Keratinocyte (primary cell): ENCODE measurements around the gene DRD3. TPM values are rescaled to one million over a fixed set of nuclear protein-coding genes. Genes with fewer than 3 reads are reported as not detected.

Experiments
- DNase-seq: peaks from one replicate; pipeline ENCODE4 v3.0.0-alpha.2; 2011; ENCODE audit warnings: low read depth, missing footprints, low spot score
- FAIRE-seq: peaks from 2 replicates; lab custom pipeline; 2011; peaks lifted over from hg19 to GRCh38; lab: Jason Lieb, UNC
- H2AFZ ChIP-seq: 2 replicates; pipeline ENCODE4 v1.6.0; 2012; ENCODE audit warnings: low read length, control low read depth, inconsistent platforms; ENCODE audit not compliant: control insufficient read depth
- H3K27ac ChIP-seq: 2 replicates; pipeline ENCODE4 v1.5.1; 2011; ENCODE audit warnings: low read length; ENCODE audit not compliant: control insufficient read depth, insufficient read depth
- H3K27me3 ChIP-seq: 3 replicates; pipeline ENCODE4 v1.6.0; 2011; ENCODE audit warnings: low read length; ENCODE audit not compliant: control insufficient read depth, insufficient read depth; ENCODE audit errors: extremely low read depth
- H3K36me3 ChIP-seq, 2 experiments: 2 replicates in 1 of 2; 3 replicates in 1 of 2; pipeline ENCODE4 v1.5.1; 2011; ENCODE audit warnings: low read length in 2 of 2, mild to moderate bottlenecking in 1 of 2; ENCODE audit not compliant: control insufficient read depth in 2 of 2, insufficient read depth in 2 of 2; ENCODE audit errors: extremely low read depth in 1 of 2
- H3K4me1 ChIP-seq: 3 replicates; pipeline ENCODE4 v1.5.1; 2011; ENCODE audit warnings: low read length; ENCODE audit not compliant: control insufficient read depth, insufficient read depth; ENCODE audit errors: extremely low read depth
- H3K4me2 ChIP-seq: 3 replicates; pipeline ENCODE4 v1.6.0; 2011; ENCODE audit warnings: low read depth, low read length; ENCODE audit not compliant: control insufficient read depth, insufficient read depth; ENCODE audit errors: extremely low read depth
- H3K4me3 ChIP-seq, 3 experiments: fragments of 200-600 bp in 1 of 3; sonication (generic) in 1 of 3; 2 replicates in 2 of 3; 3 replicates in 1 of 3; pipeline ENCODE4 v1.5.1; 2011 to 2016; ENCODE audit warnings: low read length in 3 of 3, mild to moderate bottlenecking in 3 of 3, control low read depth in 2 of 3, inconsistent platforms in 1 of 3, low read depth in 1 of 3, mixed read lengths in 1 of 3, mixed run types in 1 of 3, moderate library complexity in 1 of 3; ENCODE audit not compliant: control insufficient read depth in 2 of 3, insufficient read depth in 2 of 3; ENCODE audit errors: extremely low read depth in 1 of 3
- H3K79me2 ChIP-seq: 2 replicates; pipeline ENCODE4 v1.6.0; 2012; ENCODE audit warnings: low read length; ENCODE audit not compliant: control insufficient read depth, insufficient read depth
- H3K9ac ChIP-seq: 3 replicates; pipeline ENCODE4 v1.6.0; 2011; ENCODE audit warnings: low read length; ENCODE audit not compliant: control insufficient read depth, insufficient read depth; ENCODE audit errors: extremely low read depth
- H3K9me1 ChIP-seq: 3 replicates; pipeline ENCODE4 v1.6.0; 2011; ENCODE audit warnings: low read length; ENCODE audit not compliant: control insufficient read depth, insufficient read depth; ENCODE audit errors: extremely low read depth
- H3K9me3 ChIP-seq: 2 replicates; pipeline ENCODE4 v1.5.1; 2012; ENCODE audit warnings: low read depth, low read length; ENCODE audit not compliant: control insufficient read depth
- H4K20me1 ChIP-seq: 3 replicates; pipeline ENCODE4 v1.6.0; 2011; ENCODE audit warnings: low read length; ENCODE audit not compliant: control insufficient read depth, insufficient read depth; ENCODE audit errors: extremely low read depth
- EZH2 ChIP-seq: IDR thresholded peaks from one replicate; pipeline ENCODE4 v1.6.1; 2012; ENCODE audit warnings: inconsistent platforms, mild to moderate bottlenecking, low read length, moderate library complexity
- dilution Hi-C: fragments of 300-500 bp; cut with MboI; formaldehyde crosslinking; loops from one replicate; pipeline ENCODE4 v1.7.0; 2020; ENCODE audit warnings: low sequenced_read_pairs; ENCODE audit not compliant: extremely low pct_ligation_motif_present
- polyA plus RNA-seq, 5 experiments: library from polyadenylated mRNA; depleted of rRNA in 3 of 5; stranded (reverse) in 3 of 5; stranded (forward) in 1 of 5; unstranded in 1 of 5; fragments of >200 nt; gene quantifications; 1 replicate in 1 of 5; 2 replicates in 3 of 5; 3 replicates in 1 of 5; pipeline versions ENCODE4 v1.2.1 to v1.2.3, GENCODE V29; 2011 to 2012; ENCODE audit warnings: missing spikeins in 2 of 5, low read depth in 1 of 5, low replicate concordance in 1 of 5
- TF ChIP-seq, protein P1 (sequence below), 3 experiments: IDR thresholded peaks in 1 of 3; conservative IDR thresholded peaks in 1 of 3; optimal IDR thresholded peaks in 1 of 3; 2 replicates in 2 of 3; 3 replicates in 1 of 3; pipeline versions ENCODE3 to v1.5.1; 2011; ENCODE audit warnings: low read length in 3 of 3, mild to moderate bottlenecking in 3 of 3, moderate library complexity in 2 of 3, control low read depth in 1 of 3, inconsistent platforms in 1 of 3; ENCODE audit not compliant: insufficient read depth in 2 of 3; ENCODE audit errors: extremely low read depth in 1 of 3

DRD3 gene
- polyA plus RNA-seq, 1 donor (not counting 4 experiments of a cell fraction or from before 2014, with no cell fraction given) = not detected

DNA sequence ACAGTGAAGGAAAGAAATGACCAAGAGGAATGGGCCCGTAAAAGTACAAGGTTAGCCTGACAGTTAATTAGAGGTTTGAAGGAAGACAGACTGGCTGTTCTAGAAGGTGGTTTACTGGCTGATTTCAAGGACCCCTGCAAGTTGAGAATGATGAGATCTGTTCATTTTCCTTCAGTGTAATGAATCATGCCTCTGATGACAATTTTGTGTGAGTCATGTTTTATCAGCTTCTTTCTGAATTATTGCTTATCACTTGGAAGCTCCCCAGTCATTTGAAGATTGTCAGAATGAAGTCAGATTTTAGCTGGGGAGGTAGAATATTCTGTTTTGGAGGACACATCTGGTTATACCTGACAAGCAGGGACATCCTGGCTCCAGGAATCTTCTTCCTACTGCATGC is 50.6 kb downstream of the DRD3 start:
- Histone ChIP-seq H3K9me1 (no peaks in the 10 kb centered on the region), H3K9me3 (no peaks in the 10 kb centered on the region), H3K79me2 (no peaks in the 10 kb centered on the region), H3K4me2 (no peak overlapping the region), H4K20me1 (no peaks in the 10 kb centered on the region), H3K4me1 (peaks cover 3% of the 10 kb centered on the region), H3K36me3 (no peaks in the 10 kb centered on the region), H3K9ac (no peak overlapping the region), H3K27me3 (no peaks in the 10 kb centered on the region), H2AFZ (no peak overlapping the region), H3K27ac (no peak overlapping the region), H3K4me3 (no peak overlapping the region)
- no peak for DNase-seq
- FAIRE-seq = no peak
- TF ChIP-seq, protein P1, sequence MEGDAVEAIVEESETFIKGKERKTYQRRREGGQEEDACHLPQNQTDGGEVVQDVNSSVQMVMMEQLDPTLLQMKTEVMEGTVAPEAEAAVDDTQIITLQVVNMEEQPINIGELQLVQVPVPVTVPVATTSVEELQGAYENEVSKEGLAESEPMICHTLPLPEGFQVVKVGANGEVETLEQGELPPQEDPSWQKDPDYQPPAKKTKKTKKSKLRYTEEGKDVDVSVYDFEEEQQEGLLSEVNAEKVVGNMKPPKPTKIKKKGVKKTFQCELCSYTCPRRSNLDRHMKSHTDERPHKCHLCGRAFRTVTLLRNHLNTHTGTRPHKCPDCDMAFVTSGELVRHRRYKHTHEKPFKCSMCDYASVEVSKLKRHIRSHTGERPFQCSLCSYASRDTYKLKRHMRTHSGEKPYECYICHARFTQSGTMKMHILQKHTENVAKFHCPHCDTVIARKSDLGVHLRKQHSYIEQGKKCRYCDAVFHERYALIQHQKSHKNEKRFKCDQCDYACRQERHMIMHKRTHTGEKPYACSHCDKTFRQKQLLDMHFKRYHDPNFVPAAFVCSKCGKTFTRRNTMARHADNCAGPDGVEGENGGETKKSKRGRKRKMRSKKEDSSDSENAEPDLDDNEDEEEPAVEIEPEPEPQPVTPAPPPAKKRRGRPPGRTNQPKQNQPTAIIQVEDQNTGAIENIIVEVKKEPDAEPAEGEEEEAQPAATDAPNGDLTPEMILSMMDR (optimal IDR thresholded peaks at IDR 0.05 in 1 of 3, IDR thresholded peaks at IDR 0.05 in 1 of 3, conservative IDR thresholded peaks at IDR 0.05 in 1 of 3; ENCODE audit: extremely low read depth in 1 of 3, insufficient read depth in 2 of 3, low read length in 3 of 3) = no peak
- no peak for TF ChIP-seq EZH2
- dilution Hi-C loops = no loop called here

DNA sequence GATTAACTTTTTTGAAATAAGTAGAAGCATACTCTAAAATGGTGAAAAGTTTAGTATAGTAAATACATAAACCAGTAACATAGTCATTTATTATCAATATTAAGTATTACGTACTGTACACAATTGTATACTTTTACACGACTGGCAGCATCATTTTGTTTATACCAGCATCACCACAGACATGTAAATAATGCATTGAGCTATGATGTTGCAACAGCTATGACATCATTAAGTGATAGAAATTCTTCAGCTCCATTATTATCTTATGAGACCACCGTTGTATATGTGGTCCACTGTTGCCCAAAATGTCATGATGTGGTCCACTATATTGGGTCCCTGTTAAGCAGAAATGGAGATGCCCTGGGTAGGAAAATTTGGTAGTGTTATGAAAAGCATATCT is 51.3 kb downstream of the DRD3 start:
- no peaks in the 10 kb centered on the region for H3K9me3 ChIP-seq
- no peaks in the 10 kb centered on the region for H3K79me2 ChIP-seq
- H3K9ac ChIP-seq = no peak overlapping the region
- dilution Hi-C loops = no loop called here
- DNase-seq (no peak), FAIRE-seq (no peak)
- TF ChIP-seq, protein P1 (optimal IDR thresholded peaks at IDR 0.05 in 1 of 3, IDR thresholded peaks at IDR 0.05 in 1 of 3, conservative IDR thresholded peaks at IDR 0.05 in 1 of 3; ENCODE audit: extremely low read depth in 1 of 3, insufficient read depth in 2 of 3, low read length in 3 of 3) = no peak
- TF ChIP-seq EZH2 = no peak
- peaks cover 3% of the 10 kb centered on the region for H3K4me1 ChIP-seq
- H4K20me1 ChIP-seq = no peaks in the 10 kb centered on the region
- no peaks in the 10 kb centered on the region for H3K36me3 ChIP-seq
- no peaks in the 10 kb centered on the region for H3K27me3 ChIP-seq
- no peak overlapping the region for H3K4me2 ChIP-seq
- H3K27ac ChIP-seq = no peak overlapping the region
- H3K9me1 ChIP-seq = no peaks in the 10 kb centered on the region
- H3K4me3 ChIP-seq = no peak overlapping the region
- no peak overlapping the region for H2AFZ ChIP-seq
